NT2/D1 (cell line): Measurements from ENCODE around the gene CLCF1.

Experiments used
- DNase-seq: peaks from one replicate; pipeline ENCODE4 v3.0.0-alpha.2; 2011; ENCODE audit warnings: low read depth, low spot score
- H3K27me3 ChIP-seq: 2 replicates; pipeline ENCODE4 v1.6.0; 2011; ENCODE audit warnings: mild to moderate bottlenecking; ENCODE audit not compliant: insufficient read length, insufficient read depth
- H3K36me3 ChIP-seq: 2 replicates; pipeline ENCODE4 v1.6.1; 2011; ENCODE audit warnings: mild to moderate bottlenecking, low read length, mixed read lengths; ENCODE audit not compliant: insufficient read depth, insufficient read length
- H3K4me1 ChIP-seq: 2 replicates; pipeline ENCODE4 v1.5.1; 2011; ENCODE audit not compliant: insufficient read depth, insufficient read length
- H3K4me3 ChIP-seq: 2 replicates; pipeline ENCODE4 v1.5.1; 2011; ENCODE audit warnings: low read depth; ENCODE audit not compliant: insufficient read length
- H3K9ac ChIP-seq: 2 replicates; pipeline ENCODE4 v1.6.0; 2011; ENCODE audit warnings: low read depth; ENCODE audit not compliant: insufficient read length
- H3K9me3 ChIP-seq: 2 replicates; pipeline ENCODE4 v1.5.1; 2011; ENCODE audit warnings: mild to moderate bottlenecking, low read length; ENCODE audit not compliant: insufficient read depth
- SUZ12 ChIP-seq: IDR thresholded peaks from 2 replicates; pipeline ENCODE4 v1.6.1; 2011; ENCODE audit not compliant: insufficient read length, insufficient read depth; ENCODE audit errors: extremely low read depth
- YY1 ChIP-seq: IDR thresholded peaks from 2 replicates; pipeline ENCODE4 v1.6.1; 2011; ENCODE audit not compliant: insufficient read length, insufficient read depth
- ZNF274 ChIP-seq: IDR thresholded peaks from 2 replicates; pipeline ENCODE4 v1.6.1; 2011; ENCODE audit warnings: mild to moderate bottlenecking, low read depth, low read length

Gene CLCF1

GRCh38 chr11:67349928-67350465, 23.4 kb downstream of the CLCF1 start:
- Histone ChIP-seq H3K27me3 (no peaks in the 10 kb centered on the region), H3K9ac (no peak overlapping the region), H3K9me3 (no peaks in the 10 kb centered on the region), H3K4me3 (no peak overlapping the region), H3K4me1 (peaks cover 19% of the 10 kb centered on the region), H3K36me3 (no peaks in the 10 kb centered on the region)
- no peak for DNase-seq
- TF ChIP-seq SUZ12 (no peak), YY1 (no peak), ZNF274 (no peak)

DNA sequence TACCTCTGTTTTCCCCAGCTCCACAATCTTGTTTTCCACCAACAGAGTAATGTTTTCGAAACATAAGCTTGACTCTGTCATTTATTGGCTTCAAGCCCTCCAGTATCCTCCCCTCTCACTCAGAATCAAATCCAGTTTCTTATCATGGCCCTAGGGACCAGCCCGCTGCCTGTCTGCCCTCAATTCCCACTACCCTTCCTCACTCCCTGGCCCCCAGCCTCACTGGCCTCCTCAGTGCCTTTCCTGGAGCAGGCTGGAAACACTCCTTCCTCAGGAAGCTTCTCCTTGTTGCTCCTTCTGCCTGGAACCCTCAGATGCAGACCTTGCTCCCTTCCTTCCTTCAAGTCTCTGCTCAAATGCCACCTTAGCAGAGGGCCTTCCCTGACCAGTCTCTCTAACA, 23.9 kb downstream of the CLCF1 start:
- Histone ChIP-seq H3K27me3 (no peaks in the 10 kb centered on the region), H3K36me3 (no peaks in the 10 kb centered on the region), H3K4me3 (no peak overlapping the region), H3K4me1 (peaks cover 17% of the 10 kb centered on the region), H3K9ac (no peak overlapping the region), H3K9me3 (no peaks in the 10 kb centered on the region)
- no peak for TF ChIP-seq YY1
- TF ChIP-seq ZNF274, result no peak
- TF ChIP-seq SUZ12, result no peak
- no peak for DNase-seq

GRCh38 chr11:67349036-67349435, 24.4 kb downstream of the CLCF1 start:
- no peak for DNase-seq
- Histone ChIP-seq H3K4me1 (peaks cover 14% of the 10 kb centered on the region), H3K27me3 (no peaks in the 10 kb centered on the region), H3K4me3 (no peak overlapping the region), H3K9ac (no peak overlapping the region), H3K9me3 (no peaks in the 10 kb centered on the region), H3K36me3 (no peaks in the 10 kb centered on the region)
- TF ChIP-seq SUZ12, result no peak
- no peak for TF ChIP-seq YY1
- TF ChIP-seq ZNF274, result no peak

DNA sequence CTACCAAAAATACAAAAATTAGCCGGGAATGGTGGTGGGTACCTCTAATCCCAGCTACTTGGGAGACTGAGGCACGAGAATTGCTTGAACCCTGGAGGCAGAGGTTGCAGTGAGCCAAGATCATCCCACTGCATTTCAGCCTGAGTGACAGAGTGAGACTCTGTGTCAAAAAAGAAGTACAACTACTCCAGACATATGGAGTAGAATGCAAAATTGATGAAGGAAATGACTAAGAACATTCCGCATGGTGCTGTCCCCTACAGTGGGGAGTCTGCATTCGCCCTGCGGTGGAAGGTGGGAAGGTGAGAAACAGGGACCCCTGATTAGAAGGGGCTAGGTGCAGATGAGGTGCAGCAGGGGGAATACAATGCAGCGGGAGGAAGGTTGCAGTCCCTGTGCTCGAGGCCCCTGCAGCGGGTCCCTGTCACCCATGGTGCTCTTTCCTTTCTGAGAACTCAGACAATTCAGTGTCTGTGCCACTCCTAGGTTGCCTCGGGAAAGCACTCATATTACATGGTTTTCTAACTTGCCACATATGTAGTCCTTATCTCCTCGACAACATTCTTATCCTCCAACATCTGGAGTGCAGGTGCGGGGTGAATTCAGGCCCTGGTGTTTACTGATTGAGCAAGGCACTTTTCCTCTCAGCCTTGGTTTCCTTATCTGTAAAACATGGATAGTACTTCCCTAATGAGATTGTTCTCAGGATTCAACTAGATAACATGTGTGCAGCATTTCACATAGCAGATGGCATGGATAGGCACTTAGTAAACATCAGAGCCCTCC, 25.2 kb downstream of the CLCF1 start:
- no peak overlapping the region for H3K9ac ChIP-seq
- no peak for DNase-seq
- H3K4me3 ChIP-seq, result no peak overlapping the region
- no peak for TF ChIP-seq ZNF274
- no peak for TF ChIP-seq SUZ12
- H3K4me1 ChIP-seq, result peaks cover 13% of the 10 kb centered on the region
- H3K27me3 ChIP-seq, result no peaks in the 10 kb centered on the region
- H3K36me3 ChIP-seq, result no peaks in the 10 kb centered on the region
- H3K9me3 ChIP-seq, result no peaks in the 10 kb centered on the region

DNA sequence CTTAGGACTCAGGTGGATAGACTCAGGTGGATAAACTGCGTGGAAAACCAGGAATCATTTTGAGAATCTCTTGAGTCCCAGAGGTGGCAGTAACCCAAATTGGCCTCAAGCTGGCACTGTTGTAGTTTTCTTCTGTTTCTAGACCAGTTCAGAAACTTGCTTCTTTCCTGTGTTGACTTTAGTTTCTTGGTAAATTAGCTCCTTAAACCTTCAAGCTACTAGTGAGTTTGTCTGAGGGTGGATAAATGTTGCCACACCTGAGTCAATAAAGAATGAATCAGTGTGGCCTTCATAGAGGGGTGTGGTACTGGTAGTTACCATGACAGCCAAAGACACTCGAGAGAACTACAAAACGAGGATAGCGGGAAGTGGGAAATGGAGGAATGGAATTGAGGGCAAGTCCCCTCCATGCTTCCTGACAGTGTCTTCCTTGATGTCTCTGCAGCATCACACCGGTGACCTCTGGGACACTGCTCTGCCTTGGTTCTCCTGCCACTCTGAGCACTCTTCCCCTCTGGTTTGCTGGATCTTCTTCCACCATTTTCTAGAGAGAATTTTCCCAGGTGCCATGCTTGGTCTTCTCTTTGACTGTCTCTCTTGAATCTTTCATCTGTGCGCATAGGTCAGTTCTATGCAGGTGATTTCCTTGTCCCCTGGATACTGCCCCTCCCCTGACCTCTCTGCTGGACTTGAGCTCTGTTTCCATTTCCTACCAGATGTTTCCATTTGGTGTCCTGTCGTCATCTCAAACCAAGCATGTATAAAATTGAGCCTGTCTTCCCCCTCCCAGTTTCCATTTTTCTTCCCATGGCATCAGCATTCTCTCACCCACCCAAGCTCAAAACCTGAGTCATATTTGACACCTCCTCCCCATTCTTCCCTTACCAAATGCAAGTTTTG, 27.2 kb downstream of the CLCF1 start:
- Histone ChIP-seq H3K9ac (no peak overlapping the region), H3K9me3 (no peaks in the 10 kb centered on the region), H3K4me3 (no peak overlapping the region), H3K36me3 (no peaks in the 10 kb centered on the region), H3K4me1 (peaks cover 3% of the 10 kb centered on the region), H3K27me3 (no peaks in the 10 kb centered on the region)
- DNase-seq, result no peak
- TF ChIP-seq YY1, result no peak
- TF ChIP-seq ZNF274, result no peak
- no peak for TF ChIP-seq SUZ12

GRCh38 chr11:67345247-67345919, 28.0 kb downstream of the CLCF1 start:
- Histone ChIP-seq H3K36me3 (no peaks in the 10 kb centered on the region), H3K4me3 (no peak overlapping the region), H3K9me3 (no peaks in the 10 kb centered on the region), H3K4me1 (peaks cover 3% of the 10 kb centered on the region), H3K27me3 (no peaks in the 10 kb centered on the region), H3K9ac (no peak overlapping the region)
- no peak for TF ChIP-seq YY1
- TF ChIP-seq SUZ12, result no peak
- no peak for TF ChIP-seq ZNF274
- no peak for DNase-seq
